GM21786 (cell line): ENCODE measurements around the gene CLSTN3.

Source experiments
- ATAC-seq: cut with Tn5 transposase; IDR thresholded peaks from one replicate; pipeline ENCODE4 v1.9.1; 2021; ENCODE audit not compliant: unreplicated experiment

CLSTN3 gene

DNA sequence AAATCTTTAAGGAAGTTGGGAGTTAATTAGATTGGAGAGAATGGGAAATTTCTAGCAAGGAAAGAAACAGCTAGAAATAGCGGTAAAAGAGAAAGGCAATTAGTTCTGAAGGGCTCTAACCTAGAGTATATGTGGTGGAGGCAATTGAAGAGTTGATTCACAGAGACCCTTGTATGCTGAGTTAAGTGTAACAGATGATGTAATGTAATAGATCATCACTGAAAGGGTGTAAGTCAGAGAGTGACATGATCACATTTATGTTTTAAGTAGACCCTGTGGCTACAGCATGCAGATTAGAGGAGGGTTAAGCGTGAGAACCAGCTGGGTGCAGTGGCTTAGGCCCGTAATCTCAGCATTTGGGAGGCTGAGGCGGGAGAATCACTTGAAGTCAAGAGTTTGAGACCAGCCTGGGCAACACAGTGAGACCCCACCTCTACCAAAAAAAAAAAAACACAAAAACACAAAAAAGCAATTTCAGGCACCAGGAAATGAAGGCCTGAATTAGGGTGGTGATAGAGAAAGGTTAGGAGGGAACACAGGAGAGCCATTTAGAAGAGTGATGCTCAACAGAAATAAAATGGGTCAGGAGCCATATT lies 4.4 kb upstream of the CLSTN3 start:
- ATAC-seq, result no peak

DNA sequence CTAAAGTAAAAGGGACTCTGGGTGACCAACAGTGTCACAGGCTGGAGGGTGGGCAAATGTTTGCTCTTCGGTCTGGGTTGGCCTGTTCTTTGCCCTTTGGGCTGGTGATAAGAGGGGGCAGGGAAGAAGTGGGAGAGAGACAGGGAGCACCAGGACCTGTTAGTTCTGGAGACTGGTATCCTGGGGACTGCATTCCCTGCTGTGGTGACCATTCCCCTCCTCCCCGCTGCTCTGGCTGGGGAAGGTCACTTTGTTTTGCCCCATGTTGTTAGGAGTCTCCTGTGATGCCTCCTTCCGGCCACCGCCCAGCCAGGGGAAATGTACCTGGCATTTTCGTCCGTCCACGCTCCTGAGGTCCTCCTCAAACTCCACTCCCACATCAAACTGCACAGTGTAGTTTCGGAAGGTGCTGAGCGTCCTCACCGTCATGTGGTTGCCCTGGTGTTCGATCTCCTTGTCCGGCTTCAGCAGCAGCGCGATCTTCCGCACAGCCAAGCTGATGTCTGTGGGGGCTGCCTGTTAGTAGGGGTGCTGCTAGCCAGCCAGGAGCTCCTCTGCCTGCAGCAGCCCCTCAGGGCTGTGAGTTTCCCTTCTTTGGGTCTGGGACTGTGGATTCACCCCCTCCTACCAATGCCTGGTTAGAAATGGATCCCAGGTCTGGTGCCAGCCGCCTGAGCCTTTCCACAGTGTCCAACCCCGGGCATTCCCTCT lies 2.1 kb upstream of the CLSTN3 start:
- ATAC-seq, result no peak

DNA sequence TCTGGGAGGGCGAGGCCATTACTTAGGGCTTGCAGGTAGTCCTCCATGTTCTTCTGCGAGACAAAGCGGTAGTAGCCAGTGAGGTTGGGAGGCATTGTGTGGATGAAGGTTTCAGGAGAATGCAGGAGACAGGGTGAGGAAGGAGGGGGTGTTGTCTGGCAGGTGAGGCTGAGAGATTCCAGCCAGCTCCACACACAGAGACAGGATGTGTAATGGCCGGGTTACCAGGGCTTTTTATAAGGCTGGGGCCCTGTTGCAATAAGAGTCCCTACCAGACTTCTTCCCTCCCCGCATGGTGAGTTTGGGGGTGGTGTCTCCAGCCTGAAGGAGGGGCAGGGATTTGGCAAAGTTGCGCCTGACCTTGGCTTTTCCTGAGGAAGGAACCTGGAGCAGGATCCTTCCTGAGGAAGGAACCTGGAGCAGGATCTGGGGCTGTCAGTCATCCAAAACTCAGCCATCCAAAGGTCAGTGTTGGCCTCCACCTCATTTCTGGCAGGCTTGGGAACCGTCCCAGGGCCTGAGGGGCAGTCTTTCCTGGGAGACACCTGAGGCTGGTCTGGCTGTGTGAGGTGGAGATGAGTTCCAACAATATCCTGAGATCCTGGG lies 1.4 kb upstream of the CLSTN3 start, which contains the start of gene RBP5:
Gene RBP5, minus strand, starts transcription at position 209 of the 606 bp plus-strand sequence. Its CDS starts 114 bp downstream, at position 95.
- no peak for ATAC-seq

DNA sequence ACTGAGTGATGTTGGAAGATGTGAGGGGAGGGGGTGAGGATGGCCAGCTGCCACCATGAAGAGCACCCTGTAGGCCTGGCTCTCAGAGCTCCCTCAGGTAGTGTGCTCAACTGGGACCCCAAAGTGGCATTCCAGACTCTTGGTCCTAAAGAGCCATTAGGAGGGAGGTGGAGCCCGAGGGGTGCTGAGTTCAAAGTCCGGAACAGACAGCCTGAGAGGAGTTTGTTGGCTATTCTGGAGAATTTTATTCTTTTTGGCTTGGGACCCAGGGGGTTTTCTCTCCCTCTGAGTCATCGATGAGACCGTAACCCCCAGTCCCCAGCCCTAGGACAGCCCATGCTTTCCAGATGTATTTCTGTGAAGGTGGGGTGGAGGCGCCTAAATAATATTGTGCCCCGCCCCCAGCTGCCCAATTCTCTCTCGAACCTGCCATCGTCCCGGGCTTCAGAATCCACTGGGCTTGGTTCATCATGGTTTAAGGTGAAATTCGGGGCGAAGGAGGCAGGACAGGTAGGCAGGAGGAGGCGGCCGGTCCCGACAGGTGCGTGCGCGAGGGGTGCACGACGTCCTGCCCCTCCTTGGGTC lies 792 bp upstream of the CLSTN3 start:
- ATAC-seq, result no peak

DNA sequence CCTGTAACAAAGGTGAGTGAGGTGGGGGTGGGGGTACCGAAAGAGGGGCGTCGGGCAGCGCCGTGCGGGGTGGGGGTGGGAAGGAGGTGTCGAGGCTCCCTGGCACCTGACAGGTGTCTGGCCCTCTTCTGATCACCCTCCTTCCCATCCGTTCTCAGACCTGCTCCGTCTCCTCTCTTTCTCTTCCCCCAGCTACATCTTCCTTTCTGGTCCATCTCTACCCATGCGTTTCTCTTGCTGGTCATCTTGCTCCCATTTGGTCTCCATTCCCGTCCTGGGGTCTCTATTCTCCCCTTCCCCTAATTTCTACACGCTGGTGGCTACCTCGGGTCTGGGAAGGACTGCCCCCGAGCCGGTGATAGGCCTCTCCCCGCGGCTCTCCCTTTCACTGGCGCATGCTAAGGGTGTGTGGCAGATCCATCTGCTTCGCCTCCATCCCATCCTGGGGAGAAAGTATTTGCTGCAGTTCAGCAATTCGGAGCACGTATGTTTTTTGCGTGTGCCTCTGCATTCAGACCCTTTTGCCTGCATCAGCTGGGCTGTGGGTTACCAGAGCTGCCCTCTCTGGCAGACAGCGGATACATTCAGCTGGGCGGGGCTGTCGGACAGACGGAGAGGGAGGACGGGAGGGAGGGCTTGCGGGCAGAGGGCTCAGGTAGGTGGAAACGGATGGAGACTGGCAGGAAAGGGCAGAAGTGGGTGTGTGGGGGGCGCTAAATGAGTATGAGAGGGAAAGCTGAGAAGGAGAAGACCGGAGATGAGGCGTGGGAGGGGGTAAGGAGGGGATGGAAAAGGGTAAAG lies 730 bp downstream of the CLSTN3 start:
- peak; percentile 49 for ATAC-seq

DNA sequence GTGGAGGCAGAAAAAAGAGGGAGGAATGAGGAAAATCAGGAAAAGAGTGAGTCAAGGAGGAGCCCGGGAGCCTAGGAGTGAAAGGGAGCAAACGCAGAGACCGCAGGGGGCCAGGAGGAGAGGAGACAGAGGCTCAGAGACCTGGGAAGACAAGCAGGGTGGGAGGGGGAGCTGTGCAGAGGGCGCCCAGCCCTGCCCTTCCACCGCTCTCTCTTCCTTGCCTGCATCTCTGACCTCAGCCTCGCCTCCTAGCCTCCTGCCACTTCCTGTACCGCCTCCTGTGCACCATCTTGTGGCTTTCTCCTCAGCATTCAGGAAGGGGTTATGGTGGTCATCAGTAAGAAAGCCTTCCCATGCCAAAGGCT lies 1.3 kb downstream of the CLSTN3 start:
- ATAC-seq, result no peak

DNA sequence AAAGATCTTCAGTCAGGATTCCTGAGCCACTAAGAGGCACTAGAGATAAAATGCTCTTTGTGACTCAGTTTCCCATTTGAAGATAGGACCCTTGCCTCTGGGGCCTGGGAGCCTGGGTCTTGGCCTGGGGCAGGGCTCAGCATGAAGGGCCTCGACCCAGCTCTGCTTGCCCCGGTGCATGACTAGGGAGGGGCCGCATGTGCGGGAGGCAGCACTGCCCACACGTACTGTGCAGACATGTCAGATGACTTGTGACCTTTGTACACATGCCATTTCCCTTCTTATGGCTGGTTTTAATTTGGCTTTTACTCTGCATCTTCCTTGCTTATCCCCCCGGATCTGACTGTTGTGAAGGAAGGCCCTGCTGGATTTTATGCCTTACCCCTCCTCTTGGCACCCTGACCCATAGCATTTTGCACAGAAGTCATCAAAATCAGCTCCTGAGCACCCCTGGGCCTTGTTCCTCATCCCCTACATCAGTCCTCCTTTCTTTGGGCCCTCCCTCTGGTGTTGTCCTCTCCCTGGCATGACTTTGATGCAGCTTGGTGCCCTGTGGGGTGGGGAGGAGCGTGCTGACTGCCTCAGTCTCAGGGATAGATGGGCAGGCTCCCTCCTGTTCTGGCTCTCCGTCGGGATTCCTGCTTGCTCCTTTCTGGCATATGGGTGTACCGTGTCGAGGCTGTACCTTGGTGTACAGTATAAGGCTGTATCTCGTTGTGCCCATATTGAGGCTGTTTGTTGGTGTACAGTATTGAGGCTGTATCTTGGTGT lies 4.4 kb downstream of the CLSTN3 start:
- ATAC-seq, result no peak

DNA sequence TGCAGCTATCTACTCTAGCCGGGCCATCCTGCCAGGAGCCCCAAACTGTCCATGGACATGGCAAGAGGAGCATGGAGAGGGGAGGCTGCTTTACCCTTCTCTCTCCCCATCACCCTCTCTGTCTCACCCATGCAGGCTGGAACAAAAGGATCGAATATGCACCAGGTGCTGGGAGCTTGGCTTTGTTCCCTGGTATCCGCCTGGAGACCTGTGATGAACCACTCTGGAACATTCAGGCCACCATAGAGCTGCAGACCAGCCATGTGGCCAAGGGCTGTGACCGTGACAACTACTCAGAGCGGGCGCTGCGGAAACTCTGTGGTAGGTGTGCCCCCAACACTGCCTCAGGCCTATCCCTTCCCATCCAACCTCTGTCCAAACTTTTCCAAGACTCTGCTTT lies 5.9 kb downstream of the CLSTN3 start:
- no peak for ATAC-seq

DNA sequence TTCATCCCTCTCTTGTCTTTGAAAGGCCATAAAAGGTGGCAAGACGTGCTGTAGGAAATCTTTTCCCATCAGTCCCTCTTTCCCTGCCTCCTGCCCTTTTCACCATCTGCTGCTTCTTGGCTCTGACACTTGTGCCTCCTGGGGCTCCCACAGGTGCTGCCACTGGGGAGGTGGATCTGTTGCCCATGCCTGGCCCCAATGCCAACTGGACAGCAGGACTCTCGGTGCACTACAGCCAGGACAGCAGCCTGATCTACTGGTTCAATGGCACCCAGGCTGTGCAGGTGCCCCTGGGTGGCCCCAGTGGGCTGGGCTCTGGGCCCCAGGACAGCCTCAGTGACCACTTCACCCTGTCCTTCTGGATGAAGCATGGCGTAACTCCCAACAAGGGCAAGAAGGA lies 6.5 kb downstream of the CLSTN3 start:
- ATAC-seq, result no peak

DNA sequence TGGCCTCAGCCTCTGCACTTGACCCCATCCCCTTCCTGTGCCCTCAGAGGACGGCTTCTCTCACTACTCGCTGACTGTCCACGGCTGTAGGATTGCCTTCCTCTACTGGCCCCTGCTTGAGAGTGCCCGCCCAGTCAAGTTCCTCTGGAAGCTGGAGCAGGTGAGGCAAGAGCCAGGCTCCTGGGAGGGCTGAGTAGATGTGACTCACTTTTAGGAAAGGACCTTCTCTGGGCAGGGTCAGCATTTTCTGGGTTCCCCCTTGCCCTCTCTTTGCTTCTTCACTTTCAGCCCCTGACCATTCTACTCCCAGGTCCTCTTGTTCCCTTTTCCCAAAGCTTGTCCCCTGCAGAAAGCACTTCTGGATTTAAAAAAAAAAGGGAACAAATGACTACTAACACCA lies 7.7 kb downstream of the CLSTN3 start:
- ATAC-seq, result no peak

DNA sequence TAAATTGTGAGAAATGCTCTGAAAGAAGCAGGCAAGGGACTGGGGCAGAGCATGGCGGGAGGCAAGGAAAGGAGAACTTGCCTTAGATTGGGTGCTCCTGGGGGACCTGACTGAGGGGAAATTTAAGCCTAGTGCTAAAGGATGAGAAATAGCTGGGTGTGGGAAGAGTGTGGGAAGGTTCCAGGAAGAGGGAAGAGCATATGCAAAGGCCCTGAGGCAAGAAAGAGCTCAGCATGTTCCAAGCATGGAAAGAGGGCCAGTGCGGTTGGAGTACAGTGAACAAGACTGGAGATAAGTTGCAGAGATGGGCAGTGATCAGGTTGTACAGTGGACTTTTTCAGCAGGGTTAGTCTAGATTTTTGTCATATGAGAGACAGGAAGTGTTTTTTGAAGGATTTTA lies 9.0 kb downstream of the CLSTN3 start:
- no peak for ATAC-seq

DNA sequence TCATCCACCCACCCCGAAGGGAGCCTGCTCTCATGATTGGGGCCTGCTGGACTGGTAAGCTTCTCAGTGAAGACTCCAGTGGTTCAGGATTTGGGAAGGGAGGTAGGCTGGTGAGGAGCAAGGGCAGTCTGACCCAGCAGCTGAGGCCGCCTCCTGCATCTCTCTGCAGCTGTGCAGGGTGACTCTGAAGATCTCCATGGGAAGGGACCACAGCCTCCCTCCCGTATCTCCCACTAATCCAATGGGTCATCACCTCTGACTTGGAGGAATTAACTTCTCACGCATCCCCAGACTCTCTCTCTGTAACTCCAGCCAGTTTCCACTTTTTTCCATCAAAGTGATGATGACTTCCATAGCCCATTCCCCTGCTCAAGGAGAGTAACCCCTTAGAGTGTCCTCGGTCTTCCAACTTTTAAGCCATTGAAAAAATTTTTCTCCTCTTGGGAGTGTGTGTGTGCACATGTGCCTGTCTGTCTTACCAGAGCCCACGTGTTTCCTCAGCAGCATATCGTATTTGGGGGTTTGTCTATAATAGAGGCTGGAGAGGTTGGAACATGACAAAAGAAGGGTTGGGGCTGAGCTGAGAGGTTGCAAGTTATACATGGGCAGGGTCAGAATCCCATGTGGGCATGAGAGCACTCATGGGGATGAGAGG lies 11.3 kb downstream of the CLSTN3 start:
- no peak for ATAC-seq

DNA sequence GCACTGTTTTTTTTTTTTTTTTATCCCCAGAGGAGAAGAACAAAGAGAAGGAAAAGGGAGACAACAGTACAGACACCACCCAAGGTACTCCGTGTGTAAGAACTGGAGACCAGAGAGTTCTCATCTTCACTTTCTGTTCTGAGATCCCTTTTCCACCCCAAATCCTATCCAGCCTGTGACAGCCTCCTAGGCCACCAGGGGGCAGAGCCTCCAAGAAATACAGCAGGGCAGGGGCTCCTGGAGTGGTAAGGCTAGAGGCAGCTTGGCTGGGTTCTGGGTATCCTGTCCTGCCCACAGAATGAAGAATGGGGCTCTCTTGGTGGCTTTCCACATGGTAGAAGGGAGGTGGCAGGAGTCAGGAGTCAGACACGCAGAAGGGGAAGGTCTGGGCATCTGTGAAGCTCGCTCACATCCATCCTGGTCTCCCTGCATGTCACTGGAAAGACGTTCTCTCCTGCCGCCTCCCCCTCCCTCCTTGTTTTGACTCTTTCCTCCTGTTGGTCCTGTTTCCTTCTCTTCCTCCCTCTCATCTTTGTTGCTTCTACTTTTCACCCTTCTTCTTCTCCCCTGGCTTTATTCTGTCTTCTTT lies 12.0 kb downstream of the CLSTN3 start:
- no peak for ATAC-seq

DNA sequence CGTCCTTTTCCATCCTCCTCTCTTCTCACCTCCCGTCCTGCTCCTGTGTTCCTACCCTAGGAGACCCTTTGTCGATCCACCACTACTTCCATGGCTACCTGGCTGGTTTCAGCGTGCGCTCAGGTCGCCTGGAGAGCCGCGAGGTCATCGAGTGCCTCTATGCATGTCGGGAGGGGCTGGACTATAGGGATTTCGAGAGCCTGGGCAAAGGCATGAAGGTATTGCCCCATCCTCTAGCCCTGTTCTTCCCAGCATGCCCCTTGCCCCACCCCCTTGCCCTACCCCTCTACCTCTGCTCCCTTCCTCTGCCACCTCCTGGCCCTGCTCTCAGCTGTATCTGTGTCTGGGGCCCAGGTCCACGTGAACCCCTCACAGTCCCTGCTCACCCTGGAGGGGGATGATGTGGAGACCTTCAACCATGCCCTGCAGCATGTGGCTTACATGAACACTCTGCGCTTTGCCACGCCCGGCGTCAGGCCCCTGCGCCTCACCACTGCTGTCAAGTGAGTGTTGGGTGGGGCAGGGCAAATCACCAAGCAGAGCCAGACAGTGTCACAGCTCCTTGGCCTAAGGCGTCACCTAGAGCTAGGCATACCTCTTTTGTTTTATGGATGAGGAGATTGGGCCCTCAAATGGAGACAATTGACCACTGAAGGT lies 12.8 kb downstream of the CLSTN3 start:
- ATAC-seq, result no peak

DNA sequence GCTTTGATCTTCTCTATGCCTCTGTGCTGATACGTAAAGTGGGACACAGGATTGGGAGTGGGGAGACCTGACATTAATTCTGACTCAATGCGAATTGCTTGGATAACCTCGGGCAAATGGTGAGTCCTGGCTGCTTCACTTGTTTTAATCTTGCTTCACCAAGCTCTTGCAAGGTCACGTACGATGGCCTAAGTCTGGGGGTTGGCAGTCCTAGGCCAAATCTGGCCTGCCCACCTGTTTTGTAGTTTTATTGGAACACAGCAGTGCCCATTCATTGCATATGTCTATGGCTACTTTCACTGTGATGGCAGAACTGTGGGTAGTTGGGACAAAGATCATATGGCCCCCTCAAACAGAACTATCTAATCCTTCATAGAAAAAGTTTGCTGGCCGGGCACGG lies 13.4 kb downstream of the CLSTN3 start:
- ATAC-seq, result no peak

DNA sequence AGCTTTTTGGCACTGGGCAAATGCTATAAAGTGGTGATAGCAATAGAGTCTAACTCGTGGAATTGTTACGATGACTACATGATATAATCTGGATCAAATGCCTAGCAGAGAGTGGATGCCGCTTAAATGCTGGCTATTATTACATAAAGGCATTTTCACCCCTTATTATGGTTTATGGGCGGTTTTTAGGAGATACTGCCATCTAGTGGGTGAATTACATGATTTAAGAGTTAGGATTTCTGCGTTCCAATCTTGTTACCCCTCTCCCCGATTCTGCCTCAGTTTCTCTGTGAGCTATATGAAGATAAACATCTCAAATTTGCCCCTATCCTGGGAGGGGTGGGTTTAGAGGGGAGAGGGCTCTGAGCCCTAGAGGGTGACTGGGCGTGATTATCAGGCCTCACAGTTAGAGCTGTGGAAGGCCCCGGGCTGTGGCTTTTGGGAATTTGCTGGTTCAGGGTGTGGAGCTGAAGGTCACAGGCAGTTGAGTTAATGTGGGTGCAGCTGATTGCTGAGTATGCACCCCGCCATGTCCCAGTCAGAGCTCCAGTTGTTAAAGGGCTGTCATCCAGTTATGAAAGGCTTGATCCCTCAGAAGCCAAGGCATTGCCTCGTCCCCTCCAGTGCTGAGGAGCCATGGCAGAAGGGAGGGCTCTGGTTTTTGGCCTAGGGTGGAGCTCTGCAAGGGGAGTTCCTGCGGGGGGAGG lies 14.4 kb downstream of the CLSTN3 start:
- ATAC-seq, result no peak

DNA sequence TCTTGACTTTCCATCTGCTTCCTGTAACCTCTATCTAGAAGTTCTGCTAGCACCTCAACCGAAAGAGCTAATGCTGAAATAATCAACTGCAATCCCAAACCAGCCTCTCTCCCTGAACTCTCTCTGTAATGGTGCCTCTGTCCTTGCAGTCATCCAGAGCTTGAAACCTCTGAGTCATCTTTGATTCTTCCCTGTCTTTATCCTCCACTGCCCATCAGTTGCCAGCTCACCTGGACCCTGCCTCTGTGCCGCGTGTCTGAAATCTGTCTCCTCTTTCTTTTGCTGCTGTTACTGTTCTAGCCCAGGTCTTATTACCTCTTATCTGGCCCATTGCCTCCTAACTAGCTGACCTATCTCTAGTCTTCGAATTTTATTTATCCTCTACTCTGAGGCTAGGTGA lies 15.5 kb downstream of the CLSTN3 start:
- ATAC-seq, result no peak

DNA sequence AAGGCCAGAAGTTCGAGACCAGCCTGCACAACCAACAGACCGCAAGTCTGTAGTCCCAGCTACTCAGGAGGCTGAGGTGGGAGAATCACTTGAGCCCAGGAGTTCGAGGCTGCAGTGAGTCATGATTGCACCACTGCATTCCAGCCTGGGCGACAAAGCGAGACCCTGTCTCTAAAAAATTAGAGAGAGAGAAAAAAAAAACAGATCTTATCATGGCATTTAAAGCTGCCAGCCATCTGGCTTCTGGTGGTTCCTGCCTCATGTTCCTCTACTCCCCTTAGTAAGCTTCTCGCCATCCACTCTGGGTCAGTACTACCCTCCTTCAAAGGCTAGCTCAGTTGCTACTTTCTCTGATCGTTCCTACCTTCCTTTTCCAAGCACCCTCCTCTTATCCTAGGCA lies 16.1 kb downstream of the CLSTN3 start:
- ATAC-seq, result no peak

DNA sequence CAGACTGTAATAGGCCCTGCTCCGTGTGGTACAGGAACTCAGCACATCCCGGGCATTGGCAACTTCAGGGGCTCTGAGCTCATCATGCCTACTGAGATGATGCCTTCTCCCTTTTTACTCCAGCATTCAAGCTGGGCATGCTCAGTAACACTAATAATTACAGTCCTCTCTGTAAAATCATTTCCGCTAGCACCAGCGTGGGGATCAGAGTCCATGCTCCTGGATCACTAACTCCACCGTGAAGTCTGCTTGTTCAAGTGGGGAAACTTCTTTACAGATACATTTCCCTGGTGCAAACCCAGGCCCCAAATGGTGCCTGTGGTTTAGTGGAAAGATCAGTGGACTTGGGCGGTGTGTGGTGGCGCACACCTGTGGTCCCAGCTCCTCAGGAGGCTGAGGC lies 16.7 kb downstream of the CLSTN3 start:
- ATAC-seq, result no peak
